HG03565 (cell line): ENCODE data around the gene RANBP1.
A peak's percentile ranks its signal among the peaks of the same experiment; 100 is the strongest.
"Not testable (repeated sequence)": the region's sequence is repeated elsewhere in the genome, so short reads cannot be mapped to it uniquely, and the experiment has no call there.

Experiments used
- ATAC-seq: cut with Tn5 transposase; IDR thresholded peaks from one replicate; pipeline ENCODE4 v1.9.1; 2021; ENCODE audit warnings: mild to moderate bottlenecking, moderate library complexity; ENCODE audit not compliant: unreplicated experiment

The RANBP1 gene

DNA sequence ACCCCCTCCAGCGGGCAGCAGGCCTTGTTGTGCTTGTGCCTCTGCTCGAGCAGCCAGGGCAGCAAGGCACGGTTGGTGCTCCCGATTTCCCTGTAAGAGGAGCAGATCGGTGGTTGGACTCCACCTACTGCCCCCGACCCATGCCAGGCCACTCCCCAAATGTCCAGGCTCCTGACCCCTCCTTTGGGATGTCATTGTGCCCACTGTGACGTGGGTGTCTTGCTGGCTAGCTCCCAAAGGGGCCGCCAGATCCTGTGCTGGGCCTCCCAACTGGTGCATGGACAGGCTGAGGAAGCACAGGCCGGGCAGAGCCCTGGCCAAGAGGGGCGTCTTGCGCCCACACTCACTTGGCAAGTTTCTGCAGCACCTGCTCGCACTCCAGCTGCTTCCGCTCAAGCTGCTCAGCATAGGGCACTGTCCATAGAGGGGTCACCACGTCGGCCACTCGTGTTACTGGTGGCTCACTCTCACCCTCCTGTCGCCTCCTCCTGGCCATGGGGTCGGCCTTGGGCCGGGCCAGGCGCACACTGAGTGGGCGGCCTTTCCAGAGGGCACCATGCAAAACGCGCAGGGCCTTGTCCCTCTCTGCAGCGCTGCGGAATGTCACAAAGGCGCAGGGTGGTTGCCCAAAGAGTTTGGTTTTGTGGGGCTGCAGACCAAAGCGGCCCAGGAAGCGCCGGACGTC, at the start of gene RANBP1:
Gene RANBP1 (plus strand): TSS at position 414 of the 685 bp plus-strand sequence. CDS start 81 bp downstream, at position 495.
- ATAC-seq = no peak

DNA sequence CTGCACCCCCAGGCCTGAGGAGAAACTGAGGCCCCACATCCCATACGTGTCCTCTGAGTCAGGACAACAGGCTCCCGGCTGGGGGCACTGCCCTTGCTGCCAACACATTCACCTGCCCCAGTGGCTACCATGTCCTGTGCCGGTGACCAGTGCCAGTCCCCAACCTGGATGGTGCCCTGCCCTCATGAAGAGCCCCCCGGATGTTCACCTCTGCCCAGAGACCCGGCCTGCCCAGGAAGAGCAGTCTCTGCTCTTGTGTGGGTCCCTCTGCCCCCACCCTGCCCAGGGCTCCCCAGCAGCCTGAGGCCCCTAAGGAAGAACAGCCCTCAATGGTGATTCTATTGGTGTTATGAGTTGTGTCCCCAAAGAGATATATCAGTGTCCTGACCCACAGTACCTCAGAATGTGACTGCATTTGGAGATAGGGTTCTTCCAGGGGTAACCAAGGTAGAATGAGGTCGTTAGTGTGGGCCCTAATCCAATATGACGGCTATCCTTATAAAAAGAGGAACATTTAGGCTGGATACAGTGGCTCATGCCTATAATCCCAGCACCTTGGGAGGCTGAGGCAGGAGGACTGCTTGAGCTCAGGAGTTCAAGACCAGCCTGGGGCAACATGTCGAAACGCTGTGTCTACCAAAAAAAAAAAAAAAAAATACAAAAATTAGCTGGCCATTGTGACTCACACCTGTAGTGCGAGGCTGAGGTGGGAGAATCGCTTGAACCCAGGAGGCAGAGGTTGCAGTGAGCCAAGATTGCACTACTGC, 49.1 kb upstream of the RANBP1 start:
- no peak for ATAC-seq

DNA sequence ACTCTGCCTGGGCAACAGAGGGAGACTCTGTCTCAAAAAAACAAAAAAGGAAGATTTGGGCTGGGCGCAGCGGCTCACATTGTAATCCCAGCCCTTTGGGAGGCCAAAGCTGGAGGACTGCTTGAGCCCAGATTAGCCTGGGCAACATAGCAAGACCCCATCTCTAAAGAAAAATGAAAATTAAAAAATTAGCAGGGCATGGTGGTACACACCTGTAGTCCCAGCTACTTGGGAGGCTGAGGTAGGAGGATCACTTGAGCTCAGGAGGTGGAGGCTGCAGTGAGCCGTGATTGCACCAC, 48.6 kb upstream of the RANBP1 start:
- not testable (repeated sequence) for ATAC-seq

DNA sequence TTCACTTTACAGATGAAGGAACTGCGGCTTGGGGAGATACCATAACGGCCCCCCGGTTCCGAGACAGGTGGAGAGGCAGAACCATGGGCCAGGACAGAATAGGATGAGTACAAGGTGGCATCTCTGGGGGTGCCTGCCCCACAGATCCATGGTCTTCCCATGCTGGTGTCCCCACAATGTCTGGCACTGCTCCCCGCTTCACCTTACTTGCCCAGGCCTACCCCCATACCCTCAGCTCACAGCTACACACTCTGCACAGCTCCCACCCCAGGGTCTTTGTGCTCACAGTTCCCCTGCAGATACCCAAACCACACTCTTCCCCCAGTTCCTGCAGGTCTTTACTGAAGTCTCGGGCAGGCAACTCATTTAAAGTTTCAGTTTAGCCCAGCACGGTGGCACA, 47.3 kb upstream of the RANBP1 start:
- ATAC-seq = no peak

DNA sequence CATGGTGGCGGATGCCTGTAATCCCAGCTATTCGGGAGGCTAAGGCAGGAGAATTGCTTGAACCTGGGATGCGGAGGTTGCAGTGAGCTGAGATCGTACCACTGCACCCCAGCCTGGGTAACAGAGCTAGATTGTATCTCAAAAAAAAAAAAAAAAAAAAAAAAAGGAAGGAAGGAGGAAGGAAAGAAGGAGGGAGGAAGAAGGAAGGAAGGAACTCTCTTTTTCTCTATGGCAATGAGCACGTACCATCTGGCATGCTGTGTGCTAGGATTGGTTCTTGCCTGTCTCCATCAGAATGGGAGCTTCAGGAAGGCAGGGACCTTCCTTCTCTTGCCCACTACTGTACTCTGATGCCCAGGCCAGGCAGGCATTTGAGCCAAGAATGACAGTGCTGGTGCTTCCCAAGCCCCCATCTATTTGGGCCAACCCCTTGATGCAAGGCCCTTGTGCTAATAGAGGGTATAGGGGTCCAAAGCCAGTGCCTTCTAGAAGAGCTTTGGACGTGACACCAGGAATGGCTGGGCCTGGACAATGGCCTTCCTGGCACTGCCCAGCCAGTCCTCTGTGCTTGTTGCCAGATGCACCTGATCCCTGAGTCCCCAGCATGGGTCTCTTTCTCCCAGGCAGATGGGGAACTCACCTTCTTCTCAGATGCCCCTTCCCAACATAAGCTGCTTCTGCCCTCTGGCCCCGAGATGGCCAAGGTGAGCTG, 46.4 kb upstream of the RANBP1 start:
- no peak for ATAC-seq

DNA sequence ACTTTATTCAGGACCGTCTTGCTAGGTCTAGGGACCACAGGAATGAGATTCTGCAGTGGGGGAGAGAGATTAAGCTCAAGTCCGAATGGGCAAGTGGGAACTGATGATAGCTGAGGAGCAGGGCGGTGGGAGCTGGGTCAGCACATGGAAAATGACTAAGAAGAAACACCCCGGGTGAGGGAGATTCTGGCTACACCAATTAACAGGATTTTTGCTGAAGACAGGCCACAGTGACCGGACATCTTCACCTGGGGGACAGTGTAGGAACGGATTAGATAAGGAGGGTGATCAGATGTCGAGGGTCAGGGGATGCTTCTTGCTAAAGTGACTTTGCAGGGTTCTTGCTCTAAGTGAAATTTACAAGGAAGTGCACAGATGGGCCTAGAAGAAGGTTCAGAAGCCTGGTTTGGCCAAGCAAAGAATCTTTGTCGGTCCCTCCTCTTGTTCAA, 44.4 kb upstream of the RANBP1 start:
- ATAC-seq = no peak

DNA sequence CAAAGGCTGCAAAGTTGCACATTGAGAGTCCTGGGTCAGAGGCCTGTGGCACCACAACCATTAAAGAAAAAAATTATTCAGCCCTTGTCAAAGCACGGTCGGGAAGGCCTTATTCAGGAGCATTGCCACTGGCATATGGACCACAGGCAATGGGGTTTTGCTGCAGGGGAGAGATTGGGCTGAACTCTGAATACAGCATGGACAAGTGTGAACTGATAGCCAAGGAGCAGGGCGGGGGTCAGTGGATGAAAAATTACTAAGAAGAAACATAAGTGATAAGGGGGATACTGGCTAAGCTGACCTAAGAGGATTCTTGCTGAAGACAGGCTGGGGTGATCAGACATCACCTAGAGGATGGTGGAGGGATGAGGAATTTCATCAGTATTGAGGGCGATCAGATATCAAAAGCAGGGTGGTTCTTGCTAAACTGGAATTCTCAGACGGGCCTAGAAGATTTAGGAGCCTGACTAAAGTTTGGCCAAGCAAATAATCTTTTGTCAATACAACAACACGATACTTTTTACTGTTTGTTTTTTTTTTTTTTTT, 39.2 kb upstream of the RANBP1 start:
- no peak for ATAC-seq

DNA sequence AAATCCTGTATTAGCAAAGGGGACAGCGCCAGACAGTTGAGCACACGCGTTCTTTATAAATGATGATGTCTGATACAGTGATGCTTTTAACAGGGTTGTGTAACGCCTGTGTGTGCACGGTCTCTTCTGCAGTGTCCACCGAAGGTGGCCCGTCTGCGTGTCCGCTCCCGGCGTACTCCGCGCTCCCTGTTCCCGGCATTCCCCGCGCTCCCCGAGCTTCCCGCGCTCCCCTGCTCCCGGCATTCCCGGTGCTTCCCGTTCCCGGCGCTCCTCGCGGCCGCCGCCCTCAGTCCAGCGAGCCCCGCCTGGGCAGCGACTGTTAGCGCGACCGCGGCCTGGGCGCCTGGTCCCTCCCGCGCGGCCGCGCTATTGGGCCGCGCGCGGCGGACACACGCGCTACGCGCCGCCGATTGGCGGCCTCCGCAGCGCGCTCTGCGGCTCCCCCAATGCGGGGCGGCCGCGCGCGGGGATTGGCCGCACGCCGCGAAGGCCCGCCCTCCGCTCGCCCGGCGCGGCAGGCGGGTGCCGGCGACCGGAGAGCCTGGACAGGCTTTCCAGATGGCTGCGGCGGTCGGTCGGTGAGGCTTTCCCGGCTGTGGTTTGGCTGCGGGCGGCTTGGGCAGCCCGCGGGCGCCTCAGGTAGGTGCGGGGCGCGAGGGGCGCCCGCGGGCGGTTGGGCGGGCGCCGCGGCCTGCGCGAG, 36.0 kb upstream of the RANBP1 start, which contains the start of gene DGCR8:
Gene DGCR8 (plus strand): TSS at position 497 of the 700 bp plus-strand sequence. CDS start 5,723 bp downstream, outside the sequence.
- ATAC-seq = peak; percentile 75

DNA sequence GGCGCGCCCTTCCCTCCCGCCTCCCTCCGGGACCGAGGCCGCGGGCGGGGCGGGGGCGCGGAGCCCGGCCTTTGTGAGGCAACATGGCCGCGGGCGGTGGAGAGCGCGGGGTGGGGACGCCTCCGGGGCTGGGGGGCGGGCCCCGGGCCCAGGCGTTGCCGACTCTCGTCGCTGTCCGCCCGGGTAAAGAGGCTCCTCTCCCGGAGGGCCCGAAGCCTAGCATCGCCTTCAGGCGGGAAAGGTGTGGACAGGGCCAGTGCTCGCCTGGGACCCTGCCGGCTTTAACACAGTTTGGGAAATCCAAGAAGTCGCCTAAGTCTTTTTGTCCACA, 35.5 kb upstream of the RANBP1 start:
- ATAC-seq = peak; percentile 32

DNA sequence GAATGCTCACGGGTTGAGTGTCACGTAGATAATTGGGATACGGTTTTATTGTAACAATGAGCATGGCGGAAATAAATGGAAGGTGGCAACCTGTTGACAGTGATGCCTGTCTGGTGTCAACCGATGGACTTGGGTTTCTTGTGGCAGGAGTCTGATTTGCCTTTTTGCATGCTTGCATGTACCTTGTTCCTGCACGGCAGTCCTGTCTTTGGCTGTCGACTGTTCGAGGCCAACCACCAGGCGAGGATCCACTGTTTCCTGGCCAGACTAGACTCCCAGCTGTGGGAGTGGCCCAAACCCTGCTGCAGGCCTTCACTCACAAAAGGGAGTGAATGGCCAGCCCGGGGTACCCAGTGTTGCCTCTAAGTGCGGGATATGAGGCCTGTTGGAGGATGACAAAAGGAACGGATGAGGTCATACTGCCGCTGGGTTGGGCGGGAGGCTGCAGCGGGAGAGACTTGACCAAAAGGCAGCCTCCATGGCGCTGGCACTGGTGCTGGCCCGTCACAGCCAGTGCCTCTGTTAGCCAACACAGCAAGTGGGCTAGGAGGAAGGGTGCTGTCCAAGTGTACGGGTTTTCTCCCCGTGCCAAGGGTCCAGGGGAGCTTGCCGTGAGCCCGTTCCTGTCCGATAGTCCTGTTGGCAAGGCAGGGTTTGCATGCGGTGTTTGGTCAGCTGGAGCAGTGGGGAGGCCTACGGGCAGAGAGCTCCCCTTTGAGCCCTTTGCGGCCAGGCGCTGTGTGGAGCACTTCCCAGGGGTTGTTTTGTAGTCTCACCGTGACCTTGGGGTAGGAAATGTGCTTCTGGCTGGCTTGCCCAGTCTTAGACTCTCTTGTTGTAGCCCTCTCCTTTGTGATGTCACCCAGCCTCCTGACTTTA, 34.9 kb upstream of the RANBP1 start:
- ATAC-seq = no peak

DNA sequence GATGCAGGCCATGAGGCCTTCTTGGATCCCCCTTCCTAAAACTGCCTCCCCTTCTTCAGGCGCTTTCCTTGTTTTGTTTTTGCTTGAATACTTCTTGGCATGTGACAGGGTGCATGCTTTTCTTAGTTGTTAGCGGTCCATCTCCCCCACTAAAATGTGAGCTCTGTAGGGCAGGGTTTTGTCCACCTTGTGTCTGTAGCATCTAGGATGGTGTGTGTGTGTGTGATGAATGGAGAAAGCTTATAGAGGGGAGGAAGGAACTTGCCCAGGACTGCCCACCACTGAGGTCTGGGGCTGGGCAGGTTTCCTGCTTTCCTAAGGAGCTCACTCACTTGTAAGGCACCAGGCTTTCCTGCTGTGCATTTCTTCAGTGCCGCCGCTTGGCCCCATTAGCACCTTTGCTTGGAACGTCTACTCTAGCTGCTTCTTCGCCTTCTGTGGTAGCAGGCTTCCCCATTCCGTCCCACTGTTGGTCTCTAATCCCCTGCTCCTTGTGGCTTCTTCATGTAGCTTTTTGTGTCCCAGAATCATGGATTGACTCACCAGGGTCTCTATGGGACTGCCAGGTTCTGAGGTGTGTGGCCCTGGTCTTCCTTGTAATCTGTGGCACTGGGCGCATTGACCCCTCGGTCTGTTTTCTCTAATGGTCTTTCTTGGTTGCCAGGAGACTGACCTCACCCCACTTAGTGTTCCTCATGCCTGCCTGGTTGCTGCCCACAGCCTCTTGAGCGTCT, 32.6 kb upstream of the RANBP1 start:
- no peak for ATAC-seq

DNA sequence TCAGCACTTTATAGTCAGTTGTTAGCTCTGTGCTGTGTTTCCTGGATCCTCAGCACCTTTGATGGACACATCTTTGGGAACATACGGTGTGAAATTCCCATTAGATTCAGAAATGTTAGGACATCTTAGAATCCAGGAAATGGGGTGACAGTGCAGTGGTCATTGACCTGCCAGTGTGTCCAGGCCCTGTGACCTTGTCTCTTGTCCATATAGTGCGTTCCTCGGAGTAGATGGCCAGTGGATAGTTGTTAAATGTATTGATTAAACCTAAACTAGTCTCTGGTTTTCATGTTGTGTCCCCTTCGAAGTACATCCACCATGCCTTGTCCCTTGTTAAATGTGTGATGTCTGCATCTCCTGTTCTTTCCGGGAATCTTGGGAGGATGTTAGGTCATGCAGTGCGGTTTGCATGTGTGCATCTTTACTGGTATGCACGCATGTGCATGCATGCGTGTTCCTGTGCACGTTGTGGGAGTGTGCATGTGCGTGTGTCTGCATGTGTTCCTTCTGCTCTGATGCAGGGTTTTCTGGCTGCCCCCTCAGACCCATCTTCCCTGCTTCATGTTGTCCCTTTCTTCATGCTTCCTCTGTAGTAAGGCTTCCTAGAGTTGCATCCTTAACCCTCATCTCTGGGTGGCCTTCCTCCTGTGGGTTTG, 31.9 kb upstream of the RANBP1 start:
- ATAC-seq = no peak

DNA sequence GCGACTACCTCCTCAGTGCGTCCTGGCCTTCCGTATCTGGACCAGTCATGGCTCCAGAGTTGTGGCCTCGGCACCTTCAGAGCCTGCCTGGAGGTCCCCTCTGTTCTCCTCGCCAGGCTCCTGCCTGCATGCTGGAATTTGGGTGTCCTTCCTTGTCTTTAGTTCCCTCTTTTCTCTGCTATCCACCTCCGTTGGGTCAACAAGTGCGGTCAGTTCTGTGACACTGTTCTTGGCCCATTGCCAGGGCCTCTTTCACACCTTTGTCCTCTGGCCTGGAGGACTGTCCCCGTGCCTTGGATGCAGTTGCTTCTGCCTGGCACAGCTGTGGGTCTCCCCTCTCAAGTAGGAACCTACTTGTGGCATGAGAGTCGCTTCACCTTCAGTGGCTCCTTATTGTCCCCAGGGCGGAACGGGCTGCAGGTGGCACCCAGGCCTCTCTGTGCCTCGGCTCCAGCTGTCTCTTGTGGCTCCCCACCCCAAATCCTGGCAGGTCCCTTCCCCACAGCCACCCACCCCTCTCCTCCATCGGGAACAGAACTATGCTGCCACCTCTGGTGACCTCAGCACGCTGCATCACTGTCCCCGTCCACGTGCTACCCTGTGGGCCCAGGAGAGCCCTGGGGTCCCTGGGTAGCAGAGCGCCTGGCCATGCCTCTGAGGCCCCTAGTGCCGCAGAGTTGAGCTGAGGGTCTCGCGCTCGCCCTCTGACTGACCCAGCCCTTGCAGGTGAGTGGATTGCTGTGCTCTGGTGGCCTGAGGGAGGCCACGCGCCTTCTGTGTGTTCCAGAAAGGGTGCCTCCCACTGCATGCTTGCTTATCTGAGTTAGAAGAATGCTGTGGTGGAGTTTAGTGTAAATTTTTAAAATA, 31.1 kb upstream of the RANBP1 start:
- ATAC-seq = no peak

DNA sequence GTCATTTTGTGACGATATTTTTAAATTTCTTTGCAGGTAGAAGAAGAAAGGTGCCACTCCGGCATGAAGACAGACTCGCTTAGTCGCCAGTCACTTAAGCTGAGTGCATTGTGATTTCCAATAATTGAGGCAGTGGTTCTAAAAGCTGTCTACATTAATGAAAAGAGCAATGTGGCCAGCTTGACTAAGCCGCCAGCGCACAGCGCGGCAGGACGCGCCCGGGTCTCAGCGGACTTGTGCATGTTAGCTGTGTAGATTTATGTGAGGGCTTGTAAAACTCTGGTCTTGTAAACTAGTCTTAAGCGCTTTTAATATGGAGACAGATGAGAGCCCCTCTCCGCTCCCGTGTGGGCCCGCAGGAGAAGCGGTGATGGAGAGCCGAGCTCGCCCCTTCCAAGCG, 30.3 kb upstream of the RANBP1 start:
- no peak for ATAC-seq

DNA sequence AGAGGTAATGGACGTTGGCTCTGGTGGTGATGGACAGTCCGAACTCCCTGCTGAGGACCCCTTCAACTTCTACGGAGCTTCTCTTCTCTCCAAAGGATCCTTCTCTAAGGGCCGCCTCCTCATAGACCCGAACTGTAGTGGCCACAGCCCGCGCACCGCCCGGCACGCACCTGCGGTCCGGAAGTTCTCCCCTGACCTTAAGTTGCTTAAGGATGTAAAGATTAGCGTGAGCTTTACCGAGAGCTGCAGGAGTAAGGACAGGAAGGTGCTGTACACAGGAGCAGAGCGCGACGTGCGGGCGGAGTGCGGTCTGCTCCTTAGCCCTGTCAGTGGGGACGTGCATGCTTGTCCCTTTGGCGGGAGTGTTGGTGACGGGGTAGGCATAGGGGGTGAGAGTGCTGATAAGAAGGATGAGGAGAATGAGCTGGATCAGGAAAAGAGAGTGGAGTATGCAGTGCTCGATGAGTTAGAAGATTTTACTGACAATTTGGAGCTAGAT, 29.8 kb upstream of the RANBP1 start:
- no peak for ATAC-seq

DNA sequence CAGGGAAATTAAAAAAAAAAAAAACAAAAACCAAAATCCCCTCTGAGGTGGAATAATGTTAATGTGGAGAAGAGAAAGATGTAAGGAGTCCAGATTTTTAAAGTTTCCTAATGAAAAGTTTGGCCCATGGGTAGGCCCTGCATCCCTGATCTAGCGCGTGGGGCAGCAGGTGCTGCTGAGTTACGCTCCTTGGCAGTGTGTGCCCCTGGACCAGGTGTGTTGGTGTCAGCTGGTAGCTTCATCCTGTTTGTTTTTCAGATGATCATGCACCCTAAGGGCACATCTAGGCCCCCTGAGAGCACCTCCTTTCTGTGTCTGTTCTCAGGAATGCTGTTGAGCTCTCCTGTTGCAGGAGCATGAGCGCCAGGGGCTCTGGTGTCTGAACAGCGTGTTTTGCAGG, 29.1 kb upstream of the RANBP1 start:
- no peak for ATAC-seq

DNA sequence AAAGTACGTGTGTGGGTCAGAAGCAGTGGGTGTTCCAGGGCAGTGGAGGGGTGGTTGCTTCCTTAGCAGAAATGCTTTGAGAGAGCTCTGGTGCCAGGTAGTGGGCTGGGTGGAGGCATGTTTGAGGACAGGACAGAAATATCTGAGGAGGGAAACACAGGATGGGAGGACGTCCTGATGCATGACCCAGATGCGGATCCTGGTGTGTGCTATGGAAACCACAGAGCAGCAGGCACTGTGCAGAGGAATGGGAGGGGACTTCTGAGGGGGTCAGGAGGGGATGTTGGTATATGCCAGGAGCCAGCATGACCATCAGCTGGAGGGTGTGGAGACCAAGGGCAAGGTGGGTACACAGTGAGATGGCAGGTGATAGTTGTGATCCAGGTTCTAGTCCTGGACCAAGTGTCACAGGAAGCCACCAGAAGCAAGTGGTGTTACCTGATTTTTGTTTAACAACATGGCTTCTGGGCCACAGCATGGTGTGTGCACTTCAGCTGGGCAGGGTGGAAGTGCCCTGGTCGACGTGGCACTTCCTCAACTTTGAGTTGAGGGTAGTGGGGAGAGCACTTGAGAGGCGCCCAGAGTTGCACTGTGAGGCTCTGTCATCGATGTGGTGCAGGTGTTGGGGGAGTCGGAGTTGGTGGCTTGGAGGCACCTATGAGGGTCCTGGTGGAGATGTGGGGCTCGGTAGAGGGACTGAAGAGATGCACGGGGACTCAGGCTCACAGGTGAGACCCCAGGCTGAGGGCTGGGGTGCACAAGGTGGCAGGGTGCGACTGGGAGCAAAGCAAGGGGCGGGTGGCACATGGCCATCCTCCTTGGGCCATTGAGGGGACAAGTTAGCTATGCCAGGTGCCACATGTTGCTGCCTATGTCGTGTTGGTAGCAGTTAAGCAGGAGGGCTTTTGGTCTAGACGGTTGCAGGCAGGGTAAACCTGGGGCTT, 28.3 kb upstream of the RANBP1 start:
- ATAC-seq = no peak
